GM23338 (cell line): ENCODE results near the gene EPS8L3.

Experiments used
- POLR2AphosphoS5 ChIP-seq: IDR thresholded peaks from 2 replicates; pipeline ENCODE4 v1.6.1; 2016; ENCODE audit warnings: antibody characterized with exemption, low read depth
- TF ChIP-seq, protein P1 (sequence below), 2 experiments: fragments of 200-600 bp in 1 of 2; sonication (generic) in 1 of 2; conservative IDR thresholded peaks; 2 replicates each; pipeline versions ENCODE4 v1.5.1 to v1.6.1; 2016 to 2017; ENCODE audit warnings: antibody characterized with exemption in 2 of 2, low read depth in 2 of 2, mild to moderate bottlenecking in 2 of 2, moderate library complexity in 1 of 2
- TF ChIP-seq, protein P2 (sequence below): IDR thresholded peaks from one replicate; pipeline ENCODE4 v1.6.1; 2018; ENCODE audit warnings: antibody characterized with exemption; ENCODE audit not compliant: unreplicated experiment

DNA sequence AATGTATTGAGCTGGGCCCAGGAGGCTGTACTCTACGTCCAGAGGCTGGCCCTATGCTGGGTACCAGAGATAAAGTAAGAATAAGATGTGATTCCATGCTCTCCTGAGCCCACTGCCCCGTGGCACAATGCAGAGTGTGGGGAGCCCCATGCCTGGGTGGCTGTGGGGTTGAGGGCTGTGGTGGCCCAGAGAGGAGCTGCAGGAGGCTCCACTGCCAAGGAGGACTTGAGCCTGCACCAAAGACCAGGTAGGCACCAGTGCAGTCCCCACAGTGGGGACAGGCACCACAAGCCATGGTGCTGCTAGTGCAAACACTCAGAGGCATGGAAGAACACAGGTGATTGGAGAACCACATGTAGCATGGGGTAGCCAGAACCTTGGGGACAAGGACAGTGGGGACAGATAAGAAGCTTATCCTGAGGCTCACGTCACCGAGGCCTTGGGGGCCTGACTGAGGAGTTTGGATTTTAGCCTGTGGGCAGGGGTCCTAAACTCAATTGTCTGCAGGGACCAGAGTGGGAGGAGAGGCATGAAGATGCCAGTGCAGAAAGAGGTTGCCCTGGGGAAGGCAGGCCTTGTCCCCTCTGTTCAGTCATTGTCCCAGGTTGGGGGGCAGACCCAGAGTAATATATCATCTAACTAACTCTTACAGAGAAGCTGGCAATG lies 21.9 kb upstream of the EPS8L3 start:
- TF ChIP-seq, protein P1, sequence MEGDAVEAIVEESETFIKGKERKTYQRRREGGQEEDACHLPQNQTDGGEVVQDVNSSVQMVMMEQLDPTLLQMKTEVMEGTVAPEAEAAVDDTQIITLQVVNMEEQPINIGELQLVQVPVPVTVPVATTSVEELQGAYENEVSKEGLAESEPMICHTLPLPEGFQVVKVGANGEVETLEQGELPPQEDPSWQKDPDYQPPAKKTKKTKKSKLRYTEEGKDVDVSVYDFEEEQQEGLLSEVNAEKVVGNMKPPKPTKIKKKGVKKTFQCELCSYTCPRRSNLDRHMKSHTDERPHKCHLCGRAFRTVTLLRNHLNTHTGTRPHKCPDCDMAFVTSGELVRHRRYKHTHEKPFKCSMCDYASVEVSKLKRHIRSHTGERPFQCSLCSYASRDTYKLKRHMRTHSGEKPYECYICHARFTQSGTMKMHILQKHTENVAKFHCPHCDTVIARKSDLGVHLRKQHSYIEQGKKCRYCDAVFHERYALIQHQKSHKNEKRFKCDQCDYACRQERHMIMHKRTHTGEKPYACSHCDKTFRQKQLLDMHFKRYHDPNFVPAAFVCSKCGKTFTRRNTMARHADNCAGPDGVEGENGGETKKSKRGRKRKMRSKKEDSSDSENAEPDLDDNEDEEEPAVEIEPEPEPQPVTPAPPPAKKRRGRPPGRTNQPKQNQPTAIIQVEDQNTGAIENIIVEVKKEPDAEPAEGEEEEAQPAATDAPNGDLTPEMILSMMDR (conservative IDR thresholded peaks at IDR 0.05; ENCODE audit: low read depth in 2 of 2), result no peak
- TF ChIP-seq POLR2AphosphoS5, result no peak
- TF ChIP-seq, protein P2, sequence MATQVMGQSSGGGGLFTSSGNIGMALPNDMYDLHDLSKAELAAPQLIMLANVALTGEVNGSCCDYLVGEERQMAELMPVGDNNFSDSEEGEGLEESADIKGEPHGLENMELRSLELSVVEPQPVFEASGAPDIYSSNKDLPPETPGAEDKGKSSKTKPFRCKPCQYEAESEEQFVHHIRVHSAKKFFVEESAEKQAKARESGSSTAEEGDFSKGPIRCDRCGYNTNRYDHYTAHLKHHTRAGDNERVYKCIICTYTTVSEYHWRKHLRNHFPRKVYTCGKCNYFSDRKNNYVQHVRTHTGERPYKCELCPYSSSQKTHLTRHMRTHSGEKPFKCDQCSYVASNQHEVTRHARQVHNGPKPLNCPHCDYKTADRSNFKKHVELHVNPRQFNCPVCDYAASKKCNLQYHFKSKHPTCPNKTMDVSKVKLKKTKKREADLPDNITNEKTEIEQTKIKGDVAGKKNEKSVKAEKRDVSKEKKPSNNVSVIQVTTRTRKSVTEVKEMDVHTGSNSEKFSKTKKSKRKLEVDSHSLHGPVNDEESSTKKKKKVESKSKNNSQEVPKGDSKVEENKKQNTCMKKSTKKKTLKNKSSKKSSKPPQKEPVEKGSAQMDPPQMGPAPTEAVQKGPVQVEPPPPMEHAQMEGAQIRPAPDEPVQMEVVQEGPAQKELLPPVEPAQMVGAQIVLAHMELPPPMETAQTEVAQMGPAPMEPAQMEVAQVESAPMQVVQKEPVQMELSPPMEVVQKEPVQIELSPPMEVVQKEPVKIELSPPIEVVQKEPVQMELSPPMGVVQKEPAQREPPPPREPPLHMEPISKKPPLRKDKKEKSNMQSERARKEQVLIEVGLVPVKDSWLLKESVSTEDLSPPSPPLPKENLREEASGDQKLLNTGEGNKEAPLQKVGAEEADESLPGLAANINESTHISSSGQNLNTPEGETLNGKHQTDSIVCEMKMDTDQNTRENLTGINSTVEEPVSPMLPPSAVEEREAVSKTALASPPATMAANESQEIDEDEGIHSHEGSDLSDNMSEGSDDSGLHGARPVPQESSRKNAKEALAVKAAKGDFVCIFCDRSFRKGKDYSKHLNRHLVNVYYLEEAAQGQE, result no peak
